Muscle of leg (tissue), 11 donors: Measurements from ENCODE around the gene DCX. TPM values are rescaled to one million over a fixed set of nuclear protein-coding genes. Genes with fewer than 3 reads are reported as not detected.

ENCODE experiments used
- DNase-seq: peaks from one replicate; pipeline ENCODE4 v3.0.0; 2013
- H3K27ac ChIP-seq: one replicate; pipeline ENCODE4 v1.5.1; 2013; ENCODE audit warnings: mild to moderate bottlenecking, low read length, control low read depth
- H3K27me3 ChIP-seq: one replicate; pipeline ENCODE4 v1.6.1; 2013; ENCODE audit warnings: low read length; ENCODE audit not compliant: control insufficient read depth, insufficient read depth
- H3K36me3 ChIP-seq: one replicate; pipeline ENCODE4 v1.6.1; 2013; ENCODE audit warnings: low read length; ENCODE audit not compliant: control insufficient read depth, insufficient read depth
- H3K4me1 ChIP-seq: one replicate; pipeline ENCODE4 v1.6.1; 2013; ENCODE audit warnings: low read length; ENCODE audit not compliant: control insufficient read depth, insufficient read depth
- H3K4me3 ChIP-seq: one replicate; pipeline ENCODE4 v1.5.1; 2013; ENCODE audit warnings: low read length, control low read depth
- H3K9me3 ChIP-seq: replicated peaks from 2 replicates; pipeline ENCODE4 v1.6.1; 2013; ENCODE audit warnings: low read depth, low read length; ENCODE audit not compliant: control insufficient read depth
- WGBS: methylation state at CpG from one replicate; pipeline ENCODE4 v1.1.5; 2013; ENCODE audit warnings: missing lambda C conversion rate; ENCODE audit not compliant: insufficient coverage; 5-methylcytosine and 5-hydroxymethylcytosine counted together
- polyA plus RNA-seq, 8 donors: library from polyadenylated mRNA; unstranded; fragments of 120-200 nt; gene quantifications; one replicate each; pipeline versions ENCODE4 v1.2.1 to v1.2.3, GENCODE V29; 2013; ENCODE audit warnings: inconsistent platforms in 1 of 8, low replicate concordance in 1 of 8; ENCODE audit not compliant: insufficient read length in 8 of 8, insufficient read depth in 1 of 8
- total RNA-seq: library from RNA; stranded (reverse); fragments of 120-200 nt; gene quantifications from one replicate; pipeline ENCODE4 v1.2.4, GENCODE V29; 2013

The DCX gene
- total and polyA plus RNA-seq, 9 donors: 8.2 to 36.7 (median 24.6) TPM

DNA sequence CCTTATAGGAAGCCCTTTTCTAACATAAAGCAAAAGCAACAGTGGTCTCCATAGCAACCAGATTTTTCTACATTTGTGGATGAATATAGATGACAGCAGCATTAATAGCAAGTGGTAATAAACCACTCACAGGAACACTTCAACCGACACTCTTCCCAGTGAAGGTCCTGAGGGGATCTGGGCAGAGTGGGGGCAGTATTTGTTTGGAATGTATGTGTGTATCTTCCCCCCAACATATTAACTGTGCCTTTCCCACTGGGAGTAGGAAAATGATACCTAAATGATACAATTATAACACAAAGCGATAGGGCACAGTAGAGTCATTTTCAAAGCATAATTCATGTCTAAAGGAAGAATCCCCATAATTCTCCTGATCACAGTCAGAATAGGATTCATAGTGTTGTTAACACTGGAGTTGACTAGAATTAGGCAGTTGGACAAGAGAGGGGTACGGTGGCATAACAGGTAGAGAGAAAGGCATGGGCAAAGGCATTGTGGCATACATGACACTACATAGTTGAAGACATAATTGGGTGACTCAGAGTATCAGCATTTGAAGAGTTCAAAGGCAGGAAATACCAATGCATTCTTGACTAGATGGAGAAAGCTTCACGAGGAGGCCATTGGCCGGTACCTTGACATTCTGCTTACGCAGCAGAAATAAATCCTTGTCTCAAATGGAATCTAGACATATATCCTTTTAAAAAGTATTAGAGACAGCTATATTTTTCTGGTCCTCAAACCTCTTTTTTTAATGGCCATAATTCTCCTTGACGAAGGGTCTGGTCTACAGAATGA lies 156.9 kb downstream of the DCX start:
- H3K27me3 ChIP-seq: peaks cover 14% of the 10 kb centered on the region
- 85% methylated on average over 1 of the region's 7 CpGs for WGBS
- H3K4me3 ChIP-seq: no peak overlapping the region
- no peak overlapping the region for H3K27ac ChIP-seq
- peaks cover 8% of the 10 kb centered on the region for H3K4me1 ChIP-seq
- peaks cover 26% of the 10 kb centered on the region for H3K36me3 ChIP-seq
- H3K9me3 ChIP-seq: no peaks in the 10 kb centered on the region
- no peak for DNase-seq

DNA sequence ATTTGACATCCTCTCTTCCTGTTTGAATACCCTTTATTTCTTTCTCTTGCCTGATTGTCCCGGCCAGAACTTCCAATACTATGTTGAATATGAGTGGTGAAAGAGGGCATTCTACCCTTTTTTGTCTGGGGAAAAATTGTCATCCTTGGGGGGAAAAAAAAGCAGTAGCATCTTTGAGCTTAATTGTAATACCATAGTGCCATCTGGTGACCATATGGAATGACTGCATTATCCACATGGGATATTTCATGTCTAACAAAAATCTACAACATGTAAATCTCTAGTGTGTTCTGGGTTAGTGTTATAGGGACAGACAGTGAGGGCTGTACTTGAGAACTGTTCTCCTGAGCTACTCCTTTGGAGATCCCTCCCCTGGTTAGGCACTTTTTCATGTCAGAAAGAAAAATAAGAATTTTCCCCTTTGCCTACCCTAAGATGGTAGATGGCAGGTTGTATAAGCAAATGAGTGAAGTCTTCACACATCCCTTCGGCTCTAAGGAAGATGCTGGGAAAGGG lies 167.7 kb downstream of the DCX start:
- Histone ChIP-seq H3K9me3 (peaks cover 1% of the 10 kb centered on the region), H3K27me3 (peaks cover 17% of the 10 kb centered on the region), H3K4me3 (no peak overlapping the region), H3K27ac (no peak overlapping the region), H3K4me1 (no peaks in the 10 kb centered on the region), H3K36me3 (peaks cover 41% of the 10 kb centered on the region)
- WGBS: no CpG with 5 or more reads among the region's 2 CpGs
- peak; percentile 42 for DNase-seq

Other genes with a start within 250 kb of the DCX start
- gene CAPN6, start 141.7 kb downstream of the DCX start, total RNA-seq: 253 TPM
- gene CAPN6, start 141.7 kb downstream of the DCX start, polyA plus RNA-seq: 100 to 1,000 TPM; 417 to 700 (median 617) TPM
- gene SERTM2, start 99.5 kb upstream of the DCX start, total RNA-seq: 0.49 TPM
- gene SERTM2, start 99.5 kb upstream of the DCX start, polyA plus RNA-seq: under 1 TPM; 0.11 to 0.88 (median 0.43) TPM